ENCODE results near the gene NSD2. TPM values are rescaled to one million over a fixed set of nuclear protein-coding genes. Genes with fewer than 3 reads are reported as not detected.

Gene NSD2
- total RNA-seq, 1 experiment from 2014 or later, result 109 TPM

DNA sequence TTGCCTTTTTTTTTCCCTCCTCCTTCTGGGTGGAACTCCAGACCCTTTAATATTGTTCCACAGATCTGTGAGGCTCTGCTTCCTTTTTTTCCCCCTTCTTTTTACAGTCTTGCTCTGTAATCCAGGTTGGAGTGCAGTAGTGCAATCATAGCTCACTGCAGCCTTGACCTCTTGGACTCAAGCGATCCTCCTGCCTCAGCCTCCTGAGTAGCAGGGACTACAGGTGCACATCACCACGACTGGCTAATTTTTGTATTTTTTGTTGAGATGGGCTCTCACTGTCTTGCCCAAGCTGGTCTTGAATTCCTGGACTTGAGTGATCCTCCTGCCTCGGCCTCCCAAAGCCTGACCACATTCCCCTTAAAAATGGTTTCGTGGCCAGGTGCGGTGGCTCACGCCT lies 26.8 kb downstream of the NSD2 start:
- no peak overlapping the region for H3K27ac Mint-ChIP-seq (ENCODE audit: low read depth, unreplicated experiment)
- TF ChIP-seq, protein P1, sequence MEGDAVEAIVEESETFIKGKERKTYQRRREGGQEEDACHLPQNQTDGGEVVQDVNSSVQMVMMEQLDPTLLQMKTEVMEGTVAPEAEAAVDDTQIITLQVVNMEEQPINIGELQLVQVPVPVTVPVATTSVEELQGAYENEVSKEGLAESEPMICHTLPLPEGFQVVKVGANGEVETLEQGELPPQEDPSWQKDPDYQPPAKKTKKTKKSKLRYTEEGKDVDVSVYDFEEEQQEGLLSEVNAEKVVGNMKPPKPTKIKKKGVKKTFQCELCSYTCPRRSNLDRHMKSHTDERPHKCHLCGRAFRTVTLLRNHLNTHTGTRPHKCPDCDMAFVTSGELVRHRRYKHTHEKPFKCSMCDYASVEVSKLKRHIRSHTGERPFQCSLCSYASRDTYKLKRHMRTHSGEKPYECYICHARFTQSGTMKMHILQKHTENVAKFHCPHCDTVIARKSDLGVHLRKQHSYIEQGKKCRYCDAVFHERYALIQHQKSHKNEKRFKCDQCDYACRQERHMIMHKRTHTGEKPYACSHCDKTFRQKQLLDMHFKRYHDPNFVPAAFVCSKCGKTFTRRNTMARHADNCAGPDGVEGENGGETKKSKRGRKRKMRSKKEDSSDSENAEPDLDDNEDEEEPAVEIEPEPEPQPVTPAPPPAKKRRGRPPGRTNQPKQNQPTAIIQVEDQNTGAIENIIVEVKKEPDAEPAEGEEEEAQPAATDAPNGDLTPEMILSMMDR (IDR thresholded peaks at IDR 0.05; ENCODE audit: unreplicated experiment), result no peak
- H3K4me1 Mint-ChIP-seq (ENCODE audit: insufficient read depth, unreplicated experiment), result peaks cover 13% of the 10 kb centered on the region
- ChIA-PET CTCF (interaction anchor here (0.7 to 4.2 kb wide), 15 partner anchors 10 to 204 kb away, joined by 4 to 79 read pairs (median 12); partner anchors contain the start of gene LETM1), POLR2A (interaction anchor here (0.7 to 1.9 kb wide), 3 partner anchors 15 to 28 kb away, joined by 3 to 7 read pairs (median 4); partner anchors contain the start of gene NSD2)
- H3K27me3 Mint-ChIP-seq (ENCODE audit: insufficient read depth, unreplicated experiment), result no peaks in the 10 kb centered on the region
- H3K9me3 Mint-ChIP-seq (ENCODE audit: unreplicated experiment), result no peaks in the 10 kb centered on the region
- intact Hi-C loops (cut with micrococcal nuclease), result loop anchor here (2.0 to 10.0 kb wide), 3 partner anchors 27 to 149 kb away; partner anchors contain the start of gene NSD2
- BruUV-seq (replicated peaks), result no TSS peak
- peaks cover 19% of the 10 kb centered on the region for H3K36me3 Mint-ChIP-seq (ENCODE audit: insufficient read depth, unreplicated experiment)
- H3K4me3 Mint-ChIP-seq (ENCODE audit: unreplicated experiment), result no peak overlapping the region
- no peak for DNase-seq (ENCODE audit: unreplicated experiment)

DNA sequence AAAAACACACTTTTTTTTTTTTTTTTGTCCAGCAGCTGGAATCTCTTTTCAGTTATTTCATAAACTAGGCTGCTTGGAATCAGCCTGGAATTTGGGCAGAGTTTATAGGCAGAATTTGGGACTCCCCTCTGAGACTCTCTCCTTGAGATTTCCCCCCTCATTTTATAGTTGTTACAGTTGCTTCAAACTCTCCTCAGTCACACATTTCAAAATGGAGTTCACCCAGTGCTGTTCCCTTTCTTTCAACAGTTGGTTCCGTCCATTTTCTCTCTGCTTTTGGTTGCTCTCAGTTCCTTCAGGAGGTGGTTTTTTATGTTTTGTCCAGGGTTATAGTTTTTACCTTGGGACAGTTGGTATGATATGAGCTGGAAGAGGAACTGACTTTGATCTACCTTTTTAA lies 27.5 kb downstream of the NSD2 start:
- ChIA-PET CTCF (interaction anchor here (0.6 to 4.2 kb wide), 24 partner anchors 10 to 606 kb away, joined by 3 to 79 read pairs (median 10); partner anchors contain the start of genes LETM1 and NSD2), POLR2A (interaction anchor here (1.1 to 2.0 kb wide), 3 partner anchors 10 to 40 kb away, joined by 3 to 7 read pairs (median 7); partner anchors contain the start of gene NSD2)
- TF ChIP-seq, protein P1 (IDR thresholded peaks at IDR 0.05; ENCODE audit: unreplicated experiment), result no peak
- no TSS peak for BruUV-seq (replicated peaks)
- no peaks in the 10 kb centered on the region for H3K27me3 Mint-ChIP-seq (ENCODE audit: insufficient read depth, unreplicated experiment)
- H3K27ac Mint-ChIP-seq (ENCODE audit: low read depth, unreplicated experiment), result no peak overlapping the region
- no peaks in the 10 kb centered on the region for H3K9me3 Mint-ChIP-seq (ENCODE audit: unreplicated experiment)
- H3K36me3 Mint-ChIP-seq (ENCODE audit: insufficient read depth, unreplicated experiment), result peaks cover 25% of the 10 kb centered on the region
- H3K4me1 Mint-ChIP-seq (ENCODE audit: insufficient read depth, unreplicated experiment), result peaks cover 13% of the 10 kb centered on the region
- DNase-seq (ENCODE audit: unreplicated experiment), result no peak
- H3K4me3 Mint-ChIP-seq (ENCODE audit: unreplicated experiment), result no peak overlapping the region
- intact Hi-C loops (cut with micrococcal nuclease), result loop anchor here (1.0 to 10.0 kb wide), 4 partner anchors 28 to 150 kb away; partner anchors contain the start of genes LETM1 and NSD2

DNA sequence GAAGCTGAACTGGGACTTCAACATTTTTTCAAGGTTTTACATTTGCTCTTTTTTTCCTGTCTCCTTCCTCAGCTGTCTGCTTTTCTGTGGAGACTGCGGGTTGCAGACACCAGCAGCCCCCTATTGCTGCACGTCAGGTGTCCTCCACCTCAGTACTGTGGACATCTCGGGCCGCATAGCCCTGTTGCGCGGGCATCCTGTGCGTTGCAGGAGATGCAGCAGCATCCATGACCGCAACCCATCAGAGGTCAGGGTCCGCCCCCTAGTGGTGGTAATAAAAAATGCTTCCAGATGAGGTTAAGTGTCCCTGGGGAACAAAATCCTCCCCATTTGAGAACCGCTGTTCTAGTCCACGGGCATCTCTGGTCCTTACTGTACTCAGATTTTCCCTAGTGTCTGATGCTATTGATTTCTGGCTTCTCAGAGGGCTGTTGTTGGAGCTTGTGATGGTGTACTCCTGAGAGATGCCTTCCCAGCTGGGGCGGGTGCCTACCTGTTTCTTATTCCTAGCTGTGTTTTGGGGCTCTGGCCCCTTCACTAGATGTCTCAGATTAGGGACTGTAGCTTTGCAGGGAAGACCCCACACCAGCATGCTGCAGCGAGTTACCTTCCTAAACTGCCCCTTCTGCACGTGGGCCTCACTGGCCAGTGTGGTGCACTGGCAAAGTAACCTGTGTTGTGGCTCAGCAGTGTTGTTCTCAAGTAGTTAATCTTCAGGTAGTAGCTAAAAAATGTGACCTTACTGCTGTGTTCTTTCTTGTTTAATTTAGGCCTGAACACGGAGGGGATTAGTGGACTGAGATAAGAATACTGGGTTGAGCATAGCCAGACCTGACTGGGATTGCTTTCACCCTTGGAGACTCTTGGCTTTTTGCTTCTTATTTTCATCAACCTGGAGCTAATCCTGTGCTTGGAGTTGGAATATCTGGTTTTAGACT lies 28.2 kb downstream of the NSD2 start:
- no TSS peak for BruUV-seq (replicated peaks)
- ChIA-PET CTCF (interaction anchor here (0.6 to 4.2 kb wide), 45 partner anchors 9 to 605 kb away, joined by 3 to 79 read pairs (median 4); partner anchors contain the start of genes LETM1 and NSD2), POLR2A (interaction anchor here (0.6 to 2.0 kb wide), 8 partner anchors 9 to 208 kb away, joined by 3 to 7 read pairs (median 4); partner anchors contain the start of genes LETM1 and NSD2)
- no peaks in the 10 kb centered on the region for H3K9me3 Mint-ChIP-seq (ENCODE audit: unreplicated experiment)
- intact Hi-C loops (cut with micrococcal nuclease), result loop anchor here (1.0 to 10.0 kb wide), 4 partner anchors 29 to 151 kb away; partner anchors contain the start of genes LETM1 and NSD2
- TF ChIP-seq, protein P1 (IDR thresholded peaks at IDR 0.05; ENCODE audit: unreplicated experiment), result peak; percentile 94
- H3K4me1 Mint-ChIP-seq (ENCODE audit: insufficient read depth, unreplicated experiment), result peaks cover 13% of the 10 kb centered on the region
- peaks cover 33% of the 10 kb centered on the region for H3K36me3 Mint-ChIP-seq (ENCODE audit: insufficient read depth, unreplicated experiment)
- no peak overlapping the region for H3K27ac Mint-ChIP-seq (ENCODE audit: low read depth, unreplicated experiment)
- H3K27me3 Mint-ChIP-seq (ENCODE audit: insufficient read depth, unreplicated experiment), result no peaks in the 10 kb centered on the region
- peak; percentile 80 for DNase-seq (ENCODE audit: unreplicated experiment)
- H3K4me3 Mint-ChIP-seq (ENCODE audit: unreplicated experiment), result no peak overlapping the region

DNA sequence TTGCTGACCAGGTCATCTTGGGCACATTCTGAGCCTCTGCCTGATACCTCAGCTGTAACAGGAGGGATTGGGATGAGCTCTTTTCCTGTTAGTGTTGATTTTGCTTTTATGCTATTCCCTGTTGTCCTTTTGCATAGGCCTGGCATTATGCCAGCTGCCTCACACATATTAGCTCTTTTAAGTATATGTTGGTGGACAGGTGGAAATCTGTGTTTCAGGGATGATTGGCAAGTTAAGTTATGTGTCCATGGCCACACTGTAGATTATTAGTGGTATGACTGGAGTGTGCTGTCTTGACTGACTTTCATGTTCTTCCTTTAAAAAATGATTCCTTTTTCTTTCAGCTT lies 28.9 kb downstream of the NSD2 start:
- Mint-ChIP-seq H3K36me3 (ENCODE audit: insufficient read depth, unreplicated experiment) (peaks cover 38% of the 10 kb centered on the region), H3K27me3 (ENCODE audit: insufficient read depth, unreplicated experiment) (no peaks in the 10 kb centered on the region), H3K27ac (ENCODE audit: low read depth, unreplicated experiment) (no peak overlapping the region), H3K9me3 (ENCODE audit: unreplicated experiment) (no peaks in the 10 kb centered on the region), H3K4me1 (ENCODE audit: insufficient read depth, unreplicated experiment) (peaks cover 8% of the 10 kb centered on the region), H3K4me3 (ENCODE audit: unreplicated experiment) (no peak overlapping the region)
- intact Hi-C loops (cut with micrococcal nuclease), result no loop called here
- TF ChIP-seq, protein P1 (IDR thresholded peaks at IDR 0.05; ENCODE audit: unreplicated experiment), result no peak
- ChIA-PET POLR2A (interaction anchor here (0.6 to 2.0 kb wide), 6 partner anchors 9 to 208 kb away, joined by 3 to 7 read pairs (median 4); partner anchors contain the start of gene LETM1), CTCF (interaction anchor here (0.6 to 4.2 kb wide), 36 partner anchors 8 to 306 kb away, joined by 3 to 79 read pairs (median 6); partner anchors contain the start of gene LETM1)
- no TSS peak for BruUV-seq (replicated peaks)
- no peak for DNase-seq (ENCODE audit: unreplicated experiment)
